Measurements from ENCODE around the gene VAV2.
A peak's percentile ranks its signal among the peaks of the same experiment; 100 is the strongest.

Gene VAV2

DNA sequence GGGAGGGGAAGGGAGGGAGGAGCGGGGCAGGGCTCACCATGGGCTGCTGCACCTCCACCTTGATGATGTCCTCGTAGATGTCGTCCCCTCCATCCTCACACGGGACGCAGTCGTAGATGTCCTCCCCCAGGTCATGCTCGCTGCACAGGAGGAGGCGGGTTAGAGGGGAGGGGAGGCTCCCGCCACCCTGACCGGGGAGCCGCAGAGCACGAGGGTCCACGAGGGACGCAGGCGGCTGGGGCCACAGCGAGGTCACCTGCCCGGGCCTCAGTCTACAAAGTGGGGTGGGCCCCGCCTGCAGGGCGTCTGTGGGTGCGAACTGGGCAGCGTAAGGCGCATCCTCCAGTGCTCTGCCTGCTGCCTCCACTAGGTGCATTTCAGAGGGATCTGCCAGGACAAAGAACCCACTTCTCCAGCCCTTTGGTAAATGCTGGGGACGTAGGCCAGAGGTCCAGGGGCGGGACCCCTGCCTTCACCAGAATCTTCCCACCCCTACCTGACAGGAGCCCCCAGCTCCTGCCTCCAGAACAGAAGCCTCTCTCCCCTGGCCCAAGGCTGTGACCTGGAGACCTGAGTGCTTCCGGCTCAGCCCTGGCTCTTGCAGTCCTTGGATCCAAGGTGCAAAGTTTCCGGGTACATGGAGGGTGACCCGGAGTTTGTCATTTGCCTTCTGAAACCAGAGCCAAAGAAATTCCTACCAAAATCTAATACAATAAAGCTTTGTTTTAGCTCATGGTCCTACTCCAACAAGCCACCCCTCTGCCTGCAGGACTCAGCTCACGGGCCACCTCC is 179.9 kb downstream of the VAV2 start:
- no peak for DNase-seq

DNA sequence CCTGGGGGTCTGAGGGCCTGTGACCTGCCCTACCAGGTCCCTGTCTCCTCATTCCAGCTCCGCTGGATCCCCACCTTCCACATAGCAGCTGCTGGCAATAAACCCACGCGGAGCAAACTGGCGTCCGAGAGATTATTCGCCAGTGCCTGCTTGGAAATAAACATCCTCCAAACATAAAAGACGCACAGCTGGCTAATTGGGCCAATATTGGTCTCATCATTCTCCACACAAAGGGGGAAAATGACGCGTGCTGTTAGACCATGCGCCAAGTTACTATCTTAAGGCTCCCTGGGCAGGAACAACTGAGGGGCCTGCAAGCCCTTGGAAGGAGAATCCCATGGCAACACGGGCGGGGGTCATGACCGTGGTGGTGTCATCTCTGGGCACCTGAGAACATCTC is 180.7 kb downstream of the VAV2 start:
- DNase-seq, result no peak

DNA sequence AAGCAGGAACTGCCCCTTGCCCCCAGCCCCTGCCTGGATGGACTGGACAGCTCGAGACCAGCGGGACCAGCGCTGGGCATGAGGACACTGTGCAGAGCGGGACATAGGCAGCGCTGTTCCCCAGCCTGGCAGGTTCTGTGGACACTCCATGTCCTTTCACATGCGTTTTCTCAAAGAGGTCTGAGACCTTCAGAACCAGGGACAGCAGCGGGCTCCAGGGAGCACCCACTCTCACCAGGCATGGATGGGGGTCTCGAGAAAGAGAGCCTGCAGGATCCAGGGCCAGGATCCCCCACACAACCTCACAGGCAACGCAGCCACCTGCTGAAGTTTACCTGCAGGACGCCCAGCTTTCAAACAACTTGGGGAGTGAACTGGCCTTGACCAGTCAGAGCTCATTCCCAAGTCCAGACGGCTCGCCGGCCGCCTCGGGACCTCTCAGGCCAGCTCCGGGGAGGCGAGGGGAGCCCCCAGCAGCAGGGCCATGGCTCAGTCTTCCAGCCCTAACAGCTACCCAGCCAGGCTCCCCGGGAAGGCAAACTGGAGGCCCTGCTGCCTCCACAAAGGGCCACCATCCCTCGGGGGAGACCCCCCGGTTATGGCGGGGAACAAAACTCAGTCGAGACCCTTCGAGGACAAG is 181.4 kb downstream of the VAV2 start:
- DNase-seq, result no peak

DNA sequence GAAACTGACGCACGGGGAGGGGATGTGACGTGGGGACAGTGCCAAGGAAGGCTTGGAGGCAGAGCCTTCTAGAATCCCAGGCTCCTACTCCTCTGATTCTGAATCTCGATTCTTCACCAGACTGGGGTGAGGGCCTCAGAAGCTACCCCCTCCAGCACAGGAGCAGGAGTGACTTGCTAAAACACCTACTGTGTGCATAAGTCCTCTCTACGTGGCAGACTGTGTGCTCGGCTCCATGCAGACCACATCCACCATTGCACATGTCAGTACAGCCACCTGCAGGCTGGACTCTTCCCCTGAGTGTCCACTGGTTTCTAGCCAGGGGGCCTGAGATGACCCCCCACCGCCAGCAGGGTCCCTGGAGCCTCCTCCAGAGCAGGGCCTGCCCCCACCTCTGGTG is 182.8 kb downstream of the VAV2 start:
- DNase-seq, result no peak

DNA sequence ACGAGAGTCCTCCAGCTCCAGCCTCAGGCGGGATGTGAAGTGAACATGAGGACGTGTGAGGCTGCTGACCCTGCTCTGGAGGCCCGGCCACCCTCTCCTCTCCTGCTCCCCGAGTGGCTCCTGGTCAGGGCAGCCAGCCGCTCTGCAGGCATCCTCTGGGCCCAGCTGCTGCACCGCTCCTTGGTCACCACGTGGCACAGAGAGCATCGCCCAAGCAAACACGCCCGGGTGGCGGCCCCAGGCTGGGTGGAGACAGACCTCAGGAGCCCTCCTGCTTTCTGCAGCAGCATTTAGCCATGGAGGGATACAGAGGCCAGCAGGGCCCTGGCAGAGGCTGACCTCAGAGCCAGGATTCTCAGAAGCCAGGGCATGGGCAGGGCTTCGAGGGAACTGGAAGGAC is 184.3 kb downstream of the VAV2 start:
- no peak for DNase-seq

DNA sequence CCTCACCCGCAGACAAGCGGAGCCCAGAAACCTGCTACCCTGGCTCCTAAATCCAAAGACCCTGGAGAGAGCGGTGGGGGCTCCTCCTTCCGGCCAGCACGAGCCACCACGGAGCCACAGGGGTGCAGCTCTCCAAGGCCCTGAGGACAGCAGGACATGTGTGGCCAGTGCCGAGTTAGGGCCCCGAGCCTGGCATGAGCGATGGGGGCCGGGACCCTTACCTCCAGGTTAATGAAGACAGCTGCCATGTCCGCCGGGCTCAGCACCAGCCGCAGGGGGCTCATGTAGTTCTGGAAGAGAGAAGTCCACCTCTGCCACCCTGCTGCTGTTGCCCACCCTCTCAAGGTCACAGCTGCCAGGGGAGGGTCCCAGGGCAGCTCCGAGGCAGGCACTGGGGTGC is 185.1 kb downstream of the VAV2 start:
- no peak for DNase-seq

DNA sequence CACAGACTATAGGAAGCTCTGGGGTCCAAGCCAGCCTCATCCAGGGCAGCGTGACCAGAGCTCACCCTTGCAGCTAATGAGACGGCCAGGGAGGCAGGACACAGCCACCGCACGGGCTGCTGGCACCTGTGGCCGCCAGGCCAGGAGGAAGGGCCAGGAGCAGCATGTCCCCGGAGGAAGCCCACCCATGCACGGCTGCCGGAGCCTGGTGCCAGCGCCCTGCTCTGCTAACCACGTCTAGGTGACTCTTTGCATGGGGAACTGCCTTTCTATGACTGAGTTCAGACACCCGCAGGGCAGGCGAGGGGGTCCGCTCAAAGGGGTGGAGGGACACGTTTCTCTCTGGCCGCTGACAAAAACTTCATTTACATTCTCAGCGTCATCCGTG is 185.5 kb downstream of the VAV2 start:
- no peak for DNase-seq

DNA sequence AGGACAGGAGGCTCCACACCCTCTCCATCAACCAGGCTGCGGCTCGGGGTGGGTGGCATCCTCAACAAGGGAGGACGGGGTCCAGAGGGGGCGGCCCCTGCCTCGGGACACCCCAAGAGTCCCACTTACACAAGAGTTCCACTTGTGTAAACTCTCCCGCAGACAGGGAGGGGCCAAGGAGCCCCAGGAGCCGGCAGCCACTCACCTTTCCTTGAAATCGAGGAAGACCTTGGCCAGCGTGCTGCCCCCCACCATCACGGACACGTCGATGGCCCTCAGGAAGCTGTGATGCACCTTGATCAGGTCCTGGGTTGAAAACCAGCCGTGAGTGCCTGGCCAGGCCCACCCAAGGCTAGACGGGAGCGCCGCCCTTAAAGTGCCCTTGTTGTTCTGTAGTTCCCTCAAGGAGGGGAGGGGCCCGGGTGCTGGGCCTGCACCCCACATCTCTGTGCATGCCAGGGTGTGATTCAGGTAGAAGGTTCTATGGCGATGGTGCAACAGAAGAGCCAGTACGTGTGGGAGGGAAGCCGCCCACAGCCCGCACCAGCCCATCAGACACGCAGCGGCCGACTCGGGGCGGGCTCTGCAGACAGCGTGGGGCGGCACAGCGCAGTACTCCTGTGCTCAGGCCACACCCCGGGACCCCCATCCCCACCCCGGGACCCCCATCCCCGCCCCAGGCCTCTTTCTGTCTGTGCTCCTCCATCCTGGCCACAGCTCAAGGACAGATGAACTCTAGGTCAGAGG is 186.1 kb downstream of the VAV2 start:
- no peak for DNase-seq

DNA sequence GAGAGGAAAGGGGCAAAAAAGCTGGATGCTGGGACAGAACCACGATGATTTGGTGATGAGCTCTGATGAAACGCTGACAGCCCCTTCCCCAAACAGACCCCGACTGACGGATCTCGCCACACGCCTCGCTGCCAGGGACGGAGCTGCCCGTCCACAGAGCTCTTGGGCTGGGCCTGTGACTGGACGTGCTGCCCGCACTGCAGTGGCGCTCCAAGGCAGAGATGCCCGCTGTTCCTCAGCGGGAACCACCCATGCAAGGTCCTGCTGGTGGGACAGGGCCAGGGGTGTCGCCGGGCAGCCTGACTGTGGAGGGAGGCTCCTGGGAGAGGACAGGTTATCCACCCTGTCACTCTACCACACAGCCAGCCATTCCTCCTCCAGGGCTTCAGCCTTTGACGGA is 187.9 kb downstream of the VAV2 start:
- no peak for DNase-seq

DNA sequence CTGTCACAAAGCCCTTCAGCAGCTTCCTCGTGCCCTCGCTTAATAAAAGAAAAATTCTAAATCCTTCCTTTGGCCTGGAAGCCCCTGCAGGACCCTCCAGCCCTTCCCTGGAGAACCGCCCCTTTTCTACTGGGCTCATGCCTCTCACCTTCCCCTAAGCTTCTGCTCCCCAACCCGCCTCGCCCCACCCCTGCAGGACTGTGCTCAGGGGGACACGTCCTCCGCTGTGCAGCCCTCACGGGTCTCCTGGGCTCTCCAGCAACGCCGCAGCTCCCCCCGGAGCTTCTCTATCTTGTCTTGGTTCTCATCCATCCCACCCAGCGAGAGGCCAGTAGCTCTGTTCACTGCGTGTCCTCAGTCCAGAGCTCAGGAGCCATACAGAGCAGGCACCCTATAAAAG is 188.4 kb downstream of the VAV2 start:
- DNase-seq, result no peak

DNA sequence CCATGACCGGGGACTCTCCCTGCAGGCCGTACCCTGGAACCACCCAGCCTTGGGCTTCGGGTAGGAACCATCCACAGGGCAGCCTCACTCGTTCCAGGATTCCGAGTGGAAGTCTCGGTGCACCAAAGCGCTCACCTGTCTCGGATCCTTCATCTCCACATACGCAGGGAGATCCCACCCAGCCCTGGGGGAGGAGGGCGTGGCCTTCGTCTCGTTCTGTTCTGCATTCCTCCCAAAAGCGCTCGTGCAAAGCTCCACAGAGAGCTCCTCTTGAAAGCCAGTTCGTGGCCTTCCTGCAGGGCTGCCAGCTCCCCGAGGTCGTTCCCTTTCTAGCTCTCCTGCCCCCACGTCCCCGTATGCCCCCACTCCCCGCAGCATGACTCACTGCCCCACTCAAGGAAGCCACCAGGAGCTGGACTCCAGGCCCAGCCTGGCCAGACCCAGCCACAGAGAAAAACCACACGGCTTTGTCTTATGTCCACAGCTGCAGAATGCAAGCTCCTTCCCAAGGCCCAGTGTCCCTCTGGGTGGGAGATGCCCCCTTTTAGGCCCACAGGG is 189.0 kb downstream of the VAV2 start:
- DNase-seq, result no peak

DNA sequence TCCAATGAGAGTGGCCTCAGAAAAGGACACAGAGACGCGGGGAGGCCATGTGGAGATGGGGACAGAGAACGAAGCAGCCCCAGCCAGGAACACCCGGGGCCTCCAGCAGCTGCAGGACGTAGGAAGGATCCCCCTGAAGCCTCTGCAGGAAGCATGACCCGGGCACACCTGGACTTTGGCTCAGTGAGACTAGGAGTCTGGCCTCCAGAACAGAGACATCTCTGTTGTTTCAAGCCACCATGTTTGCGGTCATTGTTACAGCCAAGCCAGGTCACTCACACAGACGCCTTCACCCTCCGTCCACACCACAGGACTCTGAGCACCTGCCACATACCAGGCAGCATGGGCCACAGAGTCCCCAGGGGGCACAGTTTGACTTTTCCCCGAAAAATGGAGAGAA is 190.4 kb downstream of the VAV2 start:
- no peak for DNase-seq

DNA sequence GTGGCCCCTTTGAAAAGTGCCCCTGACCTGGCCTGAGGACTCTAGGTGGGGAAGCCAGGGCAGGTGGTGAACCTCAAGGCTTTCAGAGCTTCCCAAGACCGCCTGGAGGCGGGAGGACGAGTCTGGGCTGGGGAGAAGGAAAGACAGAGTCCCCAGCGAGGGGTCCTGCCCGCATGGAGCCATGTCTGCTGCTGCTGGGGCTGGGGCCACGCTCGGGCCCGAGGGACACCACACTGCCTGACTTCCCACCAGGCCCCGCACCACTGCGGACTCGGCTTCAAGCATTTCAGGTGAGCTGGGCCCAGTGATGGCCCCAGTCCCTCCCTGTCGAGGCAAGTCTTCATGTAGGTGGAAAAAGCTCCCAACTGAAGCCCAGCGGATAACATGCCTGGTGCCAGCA is 191.9 kb downstream of the VAV2 start:
- DNase-seq, result no peak

DNA sequence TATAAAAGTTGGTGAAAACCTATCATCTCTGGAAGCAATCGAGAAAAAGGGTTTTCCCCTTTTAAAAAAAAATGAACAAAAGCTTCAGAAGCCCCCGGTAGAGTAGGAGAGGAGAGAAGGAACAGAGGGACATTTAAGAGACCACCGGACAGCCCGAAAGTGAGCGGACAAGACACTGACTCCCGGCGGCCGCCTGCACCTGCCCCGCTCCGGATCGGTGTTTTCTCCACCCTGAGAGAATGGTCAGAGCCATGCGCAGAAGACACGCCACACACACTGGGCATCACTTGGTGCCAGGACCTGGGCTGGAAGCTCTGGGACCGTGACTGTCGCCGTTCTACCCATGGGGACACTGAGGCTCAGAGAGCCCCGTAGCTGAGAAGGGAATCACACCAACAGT is 192.4 kb downstream of the VAV2 start:
- no peak for DNase-seq

DNA sequence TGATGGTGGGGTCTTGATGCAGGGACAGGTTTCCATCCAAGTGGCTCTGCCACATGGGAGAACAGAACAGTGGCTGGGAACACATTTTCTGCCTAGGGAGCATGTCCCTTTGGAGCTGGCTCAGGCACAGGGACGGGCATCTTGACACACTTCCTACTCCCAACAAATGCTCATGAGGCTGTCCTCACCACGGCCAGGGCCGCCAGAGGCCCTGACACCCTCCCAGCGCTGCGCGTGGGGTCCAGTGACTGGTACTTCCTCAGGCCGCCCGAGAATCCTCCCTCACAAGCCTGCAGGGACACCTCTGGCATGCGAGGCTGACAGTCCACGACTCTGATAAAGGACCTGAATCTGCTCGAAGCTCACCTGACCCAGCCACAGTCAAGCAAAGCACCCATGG is 193.0 kb downstream of the VAV2 start:
- DNase-seq, result no peak

DNA sequence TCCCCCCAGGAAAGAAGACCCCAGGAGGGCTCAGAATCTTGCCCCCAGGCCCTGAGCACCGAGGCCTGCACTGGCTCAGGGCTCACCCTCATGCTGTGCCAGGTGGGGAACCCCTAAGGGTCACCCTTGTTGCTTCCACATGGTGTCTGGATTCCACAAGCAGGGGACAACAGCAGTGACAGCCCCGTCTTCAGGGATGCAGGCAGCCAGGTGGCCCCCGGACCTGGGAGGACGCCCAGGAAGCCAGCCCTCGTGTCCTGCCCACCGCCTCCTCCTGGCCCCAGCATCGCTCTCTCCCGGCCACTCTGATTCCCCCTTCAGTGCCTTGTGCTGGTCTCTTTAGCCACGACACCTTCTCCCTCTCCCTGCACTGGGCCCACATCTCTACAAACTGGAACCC is 194.0 kb downstream of the VAV2 start:
- DNase-seq, result no peak

DNA sequence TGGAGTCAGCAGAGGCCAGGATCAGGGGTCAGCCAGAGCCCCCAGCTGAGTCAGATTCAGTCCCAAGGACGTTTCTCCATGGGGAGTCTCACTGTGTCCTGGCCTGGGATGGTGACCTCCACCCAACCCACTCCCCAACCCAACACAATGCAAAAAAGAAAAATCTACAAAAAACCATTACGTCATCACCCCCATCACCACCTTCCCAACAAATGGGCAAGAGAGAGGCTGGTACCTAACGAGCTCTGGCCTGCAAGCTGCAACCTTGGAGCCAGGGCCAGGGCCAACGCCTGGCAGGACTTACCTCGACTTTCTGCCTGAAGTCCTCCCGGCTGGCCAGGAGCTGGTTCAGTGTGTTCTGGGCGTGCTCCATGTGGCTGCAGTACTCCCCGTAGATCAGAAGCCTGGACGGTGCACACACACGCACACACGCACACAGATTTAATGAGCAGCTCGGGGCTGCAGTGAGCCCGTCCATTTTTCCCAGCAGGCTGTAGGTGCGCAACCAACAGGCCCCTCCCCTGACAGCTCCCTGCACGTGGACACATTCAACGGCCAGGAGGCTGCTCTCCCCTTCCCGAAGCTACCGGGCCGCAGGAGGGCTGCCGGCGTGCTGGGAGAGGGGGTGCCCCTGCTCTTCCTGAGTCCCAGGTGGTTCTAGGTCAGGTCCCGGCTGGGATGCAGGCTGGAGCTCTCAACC is 194.6 kb downstream of the VAV2 start:
- no peak for DNase-seq

DNA sequence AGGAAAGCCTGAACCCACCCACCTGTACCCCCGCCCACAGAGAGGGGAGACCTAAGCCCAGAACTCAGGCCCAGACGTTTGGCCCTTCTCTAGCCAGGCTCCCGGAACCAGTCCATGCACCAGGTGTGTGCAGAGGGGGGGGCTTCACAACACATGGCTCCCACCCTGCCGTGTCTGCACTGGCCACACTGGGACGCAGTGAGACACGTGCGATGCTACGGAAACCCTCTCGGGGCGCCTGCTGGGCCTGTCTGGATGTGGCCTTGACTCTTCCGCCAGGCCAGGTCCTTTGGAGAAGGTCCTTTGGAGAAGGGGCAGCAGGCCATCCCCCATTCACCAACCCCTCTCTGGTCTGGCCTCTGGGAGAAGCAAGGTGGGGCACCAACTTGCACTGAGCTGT is 195.6 kb downstream of the VAV2 start:
- DNase-seq, result no peak

DNA sequence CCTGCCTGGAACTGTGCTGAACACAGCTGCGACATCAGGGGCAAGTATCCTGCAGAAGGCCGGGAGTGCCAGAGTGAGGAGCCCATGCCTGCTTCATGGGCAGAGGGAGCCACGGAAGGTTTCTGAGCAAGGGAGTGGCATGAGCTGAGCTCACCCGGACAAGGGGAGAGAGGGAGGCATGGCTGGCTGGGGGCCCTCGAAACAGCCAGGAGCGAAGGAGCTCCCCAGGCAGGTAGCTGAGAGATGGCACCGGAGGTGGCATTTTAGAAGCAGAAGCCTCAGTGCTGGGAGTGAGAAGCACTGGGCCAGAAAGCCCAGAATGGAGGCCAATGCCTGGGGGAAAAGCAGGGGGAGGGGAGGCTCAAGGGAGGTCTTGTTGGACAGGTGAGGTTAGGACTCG is 197.1 kb downstream of the VAV2 start:
- no peak for DNase-seq

DNA sequence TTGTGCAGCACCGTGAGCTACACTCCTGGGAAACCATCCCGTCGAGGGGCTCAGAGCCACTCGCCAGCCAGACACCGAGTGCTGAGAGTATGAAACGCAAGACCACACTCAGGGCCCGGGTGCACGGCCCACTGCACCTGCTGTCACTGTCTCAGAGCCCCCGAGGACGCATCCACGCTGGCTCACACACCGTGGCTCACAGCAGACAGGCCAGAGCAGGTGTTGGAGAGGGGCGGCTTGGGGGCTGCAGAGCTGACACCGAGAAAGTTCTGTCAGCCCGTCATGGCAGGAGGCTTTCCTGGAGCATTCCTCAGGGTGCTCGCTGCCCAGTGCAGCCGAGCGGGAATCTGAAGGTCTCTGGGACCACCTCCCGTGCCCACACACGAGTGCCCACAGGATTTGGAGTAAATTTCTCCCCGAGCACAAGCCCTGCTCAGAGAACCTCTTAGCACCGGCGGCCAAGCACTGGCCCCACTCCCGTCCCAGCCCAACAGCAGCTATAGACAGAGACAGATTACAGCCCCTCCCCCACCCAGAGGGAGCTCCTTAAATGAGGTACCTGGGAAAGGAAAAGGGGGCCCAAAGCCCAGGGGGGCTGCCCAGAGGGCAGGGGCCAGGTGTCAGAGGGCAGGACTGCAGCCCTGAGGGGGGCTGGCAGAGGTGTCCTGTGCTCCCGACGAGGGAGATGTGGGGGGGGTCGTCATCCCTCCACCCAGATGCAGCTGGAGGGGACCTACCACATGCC is 197.9 kb downstream of the VAV2 start:
- DNase-seq, result no peak

DNA sequence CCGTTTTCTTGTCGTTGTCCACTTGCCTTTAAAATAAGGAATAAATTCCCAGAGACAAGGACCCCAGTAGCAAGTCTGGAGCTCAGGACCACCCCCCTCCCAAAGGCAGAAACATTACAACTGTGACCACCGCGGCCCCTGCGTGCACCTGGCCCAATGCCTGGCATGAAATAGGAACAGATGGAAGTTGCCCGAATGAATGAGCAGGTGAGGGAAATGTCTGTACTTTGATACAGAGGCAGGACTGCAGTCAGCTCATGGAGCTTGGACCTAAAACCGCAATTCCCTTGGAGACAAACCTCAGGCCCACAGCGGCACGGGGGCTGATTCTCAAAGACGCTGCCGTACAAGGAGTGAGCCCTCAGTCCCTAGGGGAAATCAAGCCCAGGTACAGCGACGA is 198.7 kb downstream of the VAV2 start:
- DNase-seq, result no peak

DNA sequence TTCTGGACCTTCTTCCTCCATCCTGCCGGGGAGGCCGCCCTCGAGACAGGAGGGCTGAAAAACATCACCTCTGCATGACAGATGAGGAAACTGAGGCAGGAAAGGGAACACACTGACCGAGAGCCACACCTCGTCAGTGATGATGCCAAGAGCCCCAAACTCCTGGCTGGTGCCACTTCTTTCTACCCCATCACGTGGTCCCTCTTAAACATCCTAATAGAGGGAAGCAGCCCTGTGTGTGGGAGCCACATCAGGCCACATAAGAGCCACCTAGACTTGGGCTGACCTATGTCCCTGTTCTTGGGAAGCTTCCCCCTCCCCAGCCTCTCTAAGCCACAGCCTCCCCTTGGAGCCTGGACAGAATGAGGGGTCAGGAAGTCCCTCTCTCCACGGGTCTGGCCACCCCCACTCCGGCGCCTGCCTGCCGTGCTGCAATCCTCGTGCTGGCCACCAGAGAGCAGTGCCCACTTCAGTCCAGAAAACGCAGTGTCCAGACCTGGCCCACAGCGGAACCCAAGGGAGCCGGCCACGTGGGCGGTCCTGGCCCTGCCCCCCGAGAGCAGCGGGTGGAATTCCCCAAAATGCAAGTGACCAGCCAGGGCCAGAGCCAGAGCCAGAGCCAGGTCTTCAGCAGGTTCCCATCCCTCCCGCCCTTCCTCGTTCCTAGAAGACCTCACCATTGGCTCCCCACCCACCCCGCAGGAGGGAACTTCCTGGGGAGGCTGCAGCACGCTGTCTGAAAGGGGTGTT is 199.2 kb downstream of the VAV2 start:
- peak; percentile 25 to 62 for DNase-seq

Measured in SW 1271 (cell line).